ENCODE results near the gene PHAX. TPM values are rescaled to one million over a fixed set of nuclear protein-coding genes. Genes with fewer than 3 reads are reported as not detected.

PHAX gene
- polyA plus RNA-seq, 1 donor (not counting 4 experiments of a cell fraction or from before 2014, with no cell fraction given): 63.0 TPM

- Histone ChIP-seq H3K9ac (ENCODE audit: control insufficient read depth, extremely low read depth, insufficient read depth, low read length) (no peak overlapping the region), H3K36me3 (ENCODE audit: control insufficient read depth in 2 of 2, extremely low read depth in 1 of 2, insufficient read depth in 2 of 2, low read length in 2 of 2) (peaks cover 19 to 21% of the 10 kb centered on the region in 2 experiments), H3K9me1 (ENCODE audit: control insufficient read depth, extremely low read depth, insufficient read depth, low read length) (no peaks in the 10 kb centered on the region), H3K9me3 (ENCODE audit: control insufficient read depth, low read depth, low read length) (no peaks in the 10 kb centered on the region), H2AFZ (ENCODE audit: control insufficient read depth, low read length) (no peak overlapping the region), H3K27ac (ENCODE audit: control insufficient read depth, insufficient read depth, low read length) (no peak overlapping the region), H3K27me3 (ENCODE audit: control insufficient read depth, extremely low read depth, insufficient read depth, low read length) (no peaks in the 10 kb centered on the region), H4K20me1 (ENCODE audit: control insufficient read depth, extremely low read depth, insufficient read depth, low read length) (no peaks in the 10 kb centered on the region), H3K4me3 (ENCODE audit: control insufficient read depth in 2 of 3, extremely low read depth in 1 of 3, insufficient read depth in 2 of 3, low read depth in 1 of 3, low read length in 3 of 3) (no peak overlapping the region), H3K79me2 (ENCODE audit: control insufficient read depth, insufficient read depth, low read length) (peaks cover 8% of the 10 kb centered on the region), H3K4me2 (ENCODE audit: control insufficient read depth, extremely low read depth, insufficient read depth, low read depth, low read length) (no peak overlapping the region), H3K4me1 (ENCODE audit: control insufficient read depth, extremely low read depth, insufficient read depth, low read length) (no peaks in the 10 kb centered on the region)
- dilution Hi-C loops (cut with MboI; ENCODE audit: extremely low pct_ligation_motif_present, low sequenced_read_pairs): no loop called here
- no peak for FAIRE-seq
- TF ChIP-seq EZH2 (IDR thresholded peaks at IDR 0.05; ENCODE audit: low read length) (no peak), CTCF (optimal IDR thresholded peaks at IDR 0.05 in 1 of 3, IDR thresholded peaks at IDR 0.05 in 1 of 3, conservative IDR thresholded peaks at IDR 0.05 in 1 of 3; ENCODE audit: extremely low read depth in 1 of 3, insufficient read depth in 2 of 3, low read length in 3 of 3) (no peak)
- DNase-seq (ENCODE audit: low read depth, low spot score): no peak
Observed at GRCh38 chr5:126583761-126584160, 17.0 kb upstream of the PHAX start.

GRCh38 chr5:126587551-126588390 is 13.0 kb upstream of the PHAX start:
- Histone ChIP-seq H3K9ac (ENCODE audit: control insufficient read depth, extremely low read depth, insufficient read depth, low read length) (no peak overlapping the region), H3K4me1 (ENCODE audit: control insufficient read depth, extremely low read depth, insufficient read depth, low read length) (peaks cover 7% of the 10 kb centered on the region), H3K27ac (ENCODE audit: control insufficient read depth, insufficient read depth, low read length) (no peak overlapping the region), H3K4me2 (ENCODE audit: control insufficient read depth, extremely low read depth, insufficient read depth, low read depth, low read length) (no peak overlapping the region), H3K27me3 (ENCODE audit: control insufficient read depth, extremely low read depth, insufficient read depth, low read length) (no peaks in the 10 kb centered on the region), H2AFZ (ENCODE audit: control insufficient read depth, low read length) (no peak overlapping the region), H3K9me3 (ENCODE audit: control insufficient read depth, low read depth, low read length) (no peaks in the 10 kb centered on the region), H3K36me3 (ENCODE audit: control insufficient read depth in 2 of 2, extremely low read depth in 1 of 2, insufficient read depth in 2 of 2, low read length in 2 of 2) (peaks cover 15 to 25% of the 10 kb centered on the region in 2 experiments), H4K20me1 (ENCODE audit: control insufficient read depth, extremely low read depth, insufficient read depth, low read length) (no peaks in the 10 kb centered on the region), H3K79me2 (ENCODE audit: control insufficient read depth, insufficient read depth, low read length) (peaks cover 23% of the 10 kb centered on the region), H3K9me1 (ENCODE audit: control insufficient read depth, extremely low read depth, insufficient read depth, low read length) (no peaks in the 10 kb centered on the region), H3K4me3 (ENCODE audit: control insufficient read depth in 2 of 3, extremely low read depth in 1 of 3, insufficient read depth in 2 of 3, low read depth in 1 of 3, low read length in 3 of 3) (no peak overlapping the region)
- DNase-seq (ENCODE audit: low read depth, low spot score) (no peak), FAIRE-seq (no peak)
- TF ChIP-seq CTCF (optimal IDR thresholded peaks at IDR 0.05 in 1 of 3, IDR thresholded peaks at IDR 0.05 in 1 of 3, conservative IDR thresholded peaks at IDR 0.05 in 1 of 3; ENCODE audit: extremely low read depth in 1 of 3, insufficient read depth in 2 of 3, low read length in 3 of 3) (no peak), EZH2 (IDR thresholded peaks at IDR 0.05; ENCODE audit: low read length) (no peak)
- dilution Hi-C loops (cut with MboI; ENCODE audit: extremely low pct_ligation_motif_present, low sequenced_read_pairs): no loop called here
